ENCODE data around the gene FBXW12. TPM values are rescaled to one million over a fixed set of nuclear protein-coding genes. Genes with fewer than 3 reads are reported as not detected.

Gene FBXW12
- total RNA-seq, 1 experiment from 2014 or later, result not detected

DNA sequence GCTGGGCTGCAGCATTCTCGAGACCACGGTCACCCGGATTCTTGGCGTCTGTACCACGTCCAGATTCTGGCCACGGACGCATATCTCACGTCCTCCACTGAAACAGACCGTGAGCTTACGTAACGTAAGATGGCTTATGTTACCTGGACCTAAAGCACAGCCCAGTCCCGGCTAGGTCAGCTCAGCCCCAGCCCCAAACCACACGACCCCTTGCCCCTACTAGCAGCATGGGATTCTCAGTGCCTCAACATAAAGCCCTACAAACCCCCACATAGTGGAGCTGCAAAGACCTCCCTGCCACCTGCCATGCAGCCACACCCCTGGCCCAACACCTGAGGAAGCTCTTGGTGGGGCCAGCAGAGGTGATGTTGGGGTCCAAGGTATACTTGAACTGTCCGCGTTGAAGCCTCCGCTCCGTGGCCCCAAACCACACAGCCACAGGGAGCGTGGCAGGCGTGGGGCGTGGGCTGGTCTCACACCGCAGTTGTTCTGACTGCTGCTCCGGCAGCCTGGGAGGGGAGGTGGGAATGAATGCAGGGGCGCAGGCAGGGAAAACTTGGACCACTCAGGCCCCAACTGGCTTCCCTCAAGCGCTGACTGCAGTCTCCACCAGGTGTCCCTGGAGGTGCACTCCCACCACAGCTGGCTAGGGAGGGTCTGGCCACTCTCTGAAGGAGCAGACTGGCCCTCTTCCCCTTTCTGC lies 43.4 kb downstream of the FBXW12 start:
- DNase-seq (ENCODE audit: low read depth), result no peak
- in situ Hi-C loops (cut with HindIII; ENCODE audit: low pct_unique_long_range_greater_than_20kb, low sequenced_read_pairs), result no loop called here

DNA sequence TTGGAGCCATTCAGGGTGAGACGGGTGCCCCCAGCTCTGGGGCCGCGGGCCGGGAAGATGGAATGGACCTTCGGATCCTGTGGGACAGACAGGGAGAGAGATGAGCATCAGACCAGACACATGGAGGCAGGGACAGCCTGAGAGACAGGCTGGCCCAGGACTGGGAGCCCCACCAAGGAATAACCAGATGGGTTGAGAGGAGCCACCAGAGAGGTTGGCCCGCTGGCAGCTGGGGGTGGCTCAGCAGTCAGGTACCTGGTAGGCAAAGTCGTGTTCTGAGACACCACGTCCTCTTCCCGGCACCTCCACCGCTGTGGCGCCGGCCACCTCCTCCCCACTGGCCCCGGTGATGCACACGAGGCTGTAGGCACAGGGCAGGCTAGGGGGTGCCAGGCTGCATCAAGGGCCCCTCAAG lies 44.1 kb downstream of the FBXW12 start:
- in situ Hi-C loops (cut with HindIII; ENCODE audit: low pct_unique_long_range_greater_than_20kb, low sequenced_read_pairs), result no loop called here
- DNase-seq (ENCODE audit: low read depth), result no peak

DNA sequence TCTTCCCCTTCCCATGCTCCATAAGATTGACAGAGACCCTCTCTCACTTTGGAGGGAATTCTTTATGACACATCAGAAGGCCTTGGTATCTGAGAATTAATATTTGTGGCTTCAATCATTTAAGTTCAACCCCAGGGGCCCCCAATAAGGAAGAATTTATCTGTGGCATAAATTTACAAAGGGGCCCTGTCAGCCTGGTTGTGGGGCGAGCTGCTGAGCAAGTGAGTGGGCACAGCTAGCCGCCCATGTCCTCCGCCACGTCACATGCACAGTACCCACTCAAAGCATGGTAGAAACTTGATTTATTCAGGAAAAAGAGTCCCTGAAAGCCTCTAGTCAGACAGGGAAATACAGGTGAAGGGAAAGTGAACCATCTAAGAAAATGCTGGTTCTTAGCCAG lies 44.5 kb downstream of the FBXW12 start:
- no peak for DNase-seq (ENCODE audit: low read depth)
- in situ Hi-C loops (cut with HindIII; ENCODE audit: low pct_unique_long_range_greater_than_20kb, low sequenced_read_pairs), result no loop called here

DNA sequence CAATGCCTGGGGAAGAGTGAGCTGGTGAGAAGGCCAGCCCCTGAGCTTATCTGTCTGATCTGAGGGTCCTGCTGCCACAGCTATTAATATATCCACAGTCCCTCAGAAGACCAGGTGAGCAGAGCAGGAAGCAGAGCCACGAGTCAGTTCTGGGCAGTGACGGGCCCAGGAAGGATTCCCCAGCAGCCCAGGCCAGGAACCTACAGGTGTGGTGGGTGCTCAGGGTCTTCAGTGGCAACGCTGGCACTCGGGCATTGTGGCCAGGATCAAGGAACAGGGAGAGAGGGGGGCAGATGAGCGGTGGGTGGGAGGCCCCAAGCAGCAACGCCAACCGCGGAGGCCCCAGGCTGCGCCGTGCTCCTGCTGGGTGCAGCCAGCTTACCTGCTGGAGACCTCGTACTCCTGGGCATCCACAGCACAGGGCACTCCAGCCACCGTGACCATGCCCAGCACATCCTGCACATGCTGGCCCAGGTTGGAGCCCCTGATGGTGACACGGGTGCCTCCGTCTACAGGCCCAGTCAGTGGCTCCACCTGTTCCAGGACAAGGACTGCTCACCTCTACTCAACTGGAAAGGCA lies 45.6 kb downstream of the FBXW12 start:
- in situ Hi-C loops (cut with HindIII; ENCODE audit: low pct_unique_long_range_greater_than_20kb, low sequenced_read_pairs), result no loop called here
- no peak for DNase-seq (ENCODE audit: low read depth)

DNA sequence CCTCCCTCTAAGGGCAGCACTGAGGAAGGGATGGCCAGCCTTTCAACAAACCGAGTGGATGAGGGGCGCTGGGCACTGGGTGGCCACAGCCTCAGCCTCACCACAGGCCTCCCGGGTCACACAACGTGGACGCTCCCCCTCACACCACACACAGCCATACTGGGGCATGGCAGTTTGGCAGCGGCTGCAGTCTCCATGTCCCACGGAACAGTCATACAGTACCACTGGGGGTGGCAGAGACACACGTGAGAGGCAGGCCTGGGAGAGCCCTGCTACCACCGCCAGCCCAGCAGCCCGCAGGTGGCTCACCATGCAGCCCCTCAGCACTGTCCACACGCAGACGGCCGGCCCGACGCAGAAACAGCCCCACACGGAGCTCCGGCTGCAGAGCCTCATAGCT lies 46.1 kb downstream of the FBXW12 start:
- no peak for DNase-seq (ENCODE audit: low read depth)

DNA sequence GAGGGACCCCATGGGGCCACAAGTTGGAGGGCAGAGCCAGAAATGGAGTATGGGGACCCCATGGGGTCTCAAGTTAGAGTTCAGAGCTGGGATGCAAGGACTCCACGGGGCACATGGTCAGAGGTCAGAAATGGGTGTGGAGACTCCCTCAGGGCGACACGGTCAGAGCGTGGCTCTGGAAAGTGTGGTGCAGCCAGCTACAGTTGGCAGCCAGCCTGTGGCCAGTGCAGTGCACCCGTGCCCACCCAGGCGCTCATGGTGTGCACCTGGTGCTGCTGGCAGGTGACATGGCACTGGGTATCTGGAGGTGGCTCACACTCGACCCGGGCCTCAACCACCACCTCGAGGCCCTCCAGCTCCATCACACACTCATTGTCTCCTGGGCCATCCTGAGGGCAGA lies 46.6 kb downstream of the FBXW12 start:
- in situ Hi-C loops (cut with HindIII; ENCODE audit: low pct_unique_long_range_greater_than_20kb, low sequenced_read_pairs), result no loop called here

More for the DNA sequence above, 46.1 kb downstream of the FBXW12 start:
- in situ Hi-C loops (cut with HindIII; ENCODE audit: low pct_unique_long_range_greater_than_20kb, low sequenced_read_pairs), result no loop called here

DNA sequence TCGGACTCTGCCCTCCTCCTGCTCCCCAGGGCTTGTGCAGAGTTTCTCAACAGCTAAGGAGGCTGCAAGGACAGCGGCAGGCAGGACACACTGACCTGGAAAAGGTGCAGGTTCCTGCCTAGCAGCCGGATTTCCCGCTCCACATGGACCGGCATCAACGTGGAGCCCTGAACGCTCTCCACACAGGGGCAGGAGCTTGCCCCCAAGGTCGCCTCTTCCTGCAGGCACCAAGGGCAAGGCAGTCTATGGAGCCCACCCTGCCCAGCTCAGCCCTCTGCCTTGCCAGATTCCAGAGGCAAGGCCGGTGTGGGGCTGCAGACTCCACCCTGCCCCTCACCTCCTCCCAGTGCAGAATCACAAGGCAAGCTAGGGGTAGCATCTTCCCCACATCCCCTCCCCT lies 47.1 kb downstream of the FBXW12 start:
- in situ Hi-C loops (cut with HindIII; ENCODE audit: low pct_unique_long_range_greater_than_20kb, low sequenced_read_pairs), result no loop called here

More for the DNA sequence above, 46.6 kb downstream of the FBXW12 start:
- DNase-seq (ENCODE audit: low read depth), result no peak

DNA sequence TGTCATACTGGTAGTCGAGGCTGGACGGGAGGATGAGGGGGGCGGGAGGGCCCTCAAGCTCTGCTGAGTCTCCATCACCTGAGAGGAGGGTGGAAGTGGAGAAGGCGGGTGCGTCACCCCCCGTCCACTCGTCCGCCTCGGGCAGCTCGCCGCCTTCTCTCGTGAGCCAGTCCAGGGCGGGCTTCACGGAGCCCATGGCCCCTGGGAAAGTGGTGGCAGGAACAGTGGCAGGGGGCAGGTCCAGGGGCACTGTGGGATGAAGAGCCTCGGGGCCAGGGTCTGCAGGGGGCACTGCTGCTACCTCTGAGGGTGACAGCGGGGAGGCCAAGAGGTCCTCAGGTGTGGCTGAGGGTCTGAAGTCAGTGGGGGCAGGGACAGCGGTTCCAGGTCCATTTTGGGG lies 47.6 kb downstream of the FBXW12 start:
- no peak for DNase-seq (ENCODE audit: low read depth)
- in situ Hi-C loops (cut with HindIII; ENCODE audit: low pct_unique_long_range_greater_than_20kb, low sequenced_read_pairs), result no loop called here

More for the DNA sequence above, 47.1 kb downstream of the FBXW12 start:
- DNase-seq (ENCODE audit: low read depth), result no peak

DNA sequence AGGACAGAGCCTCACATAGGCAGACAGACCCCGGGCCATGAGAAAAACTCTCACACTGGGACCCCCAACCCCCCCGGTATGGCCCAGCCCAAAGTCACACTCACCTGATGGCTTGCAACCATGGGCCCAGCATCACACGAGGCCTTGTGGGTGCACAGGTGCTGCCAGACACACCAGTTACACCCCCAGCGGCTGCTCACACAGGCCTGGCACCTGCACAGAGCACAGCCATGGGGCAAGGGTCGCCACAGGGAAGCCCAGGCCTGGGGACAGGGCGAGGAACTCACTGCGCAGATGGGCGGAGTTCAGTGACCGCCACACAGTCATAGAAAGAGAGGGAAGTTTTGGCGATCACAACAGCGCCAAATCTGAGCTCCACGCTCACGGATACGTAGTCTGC lies 48.5 kb downstream of the FBXW12 start:
- DNase-seq (ENCODE audit: low read depth), result no peak
- in situ Hi-C loops (cut with HindIII; ENCODE audit: low pct_unique_long_range_greater_than_20kb, low sequenced_read_pairs), result no loop called here

DNA sequence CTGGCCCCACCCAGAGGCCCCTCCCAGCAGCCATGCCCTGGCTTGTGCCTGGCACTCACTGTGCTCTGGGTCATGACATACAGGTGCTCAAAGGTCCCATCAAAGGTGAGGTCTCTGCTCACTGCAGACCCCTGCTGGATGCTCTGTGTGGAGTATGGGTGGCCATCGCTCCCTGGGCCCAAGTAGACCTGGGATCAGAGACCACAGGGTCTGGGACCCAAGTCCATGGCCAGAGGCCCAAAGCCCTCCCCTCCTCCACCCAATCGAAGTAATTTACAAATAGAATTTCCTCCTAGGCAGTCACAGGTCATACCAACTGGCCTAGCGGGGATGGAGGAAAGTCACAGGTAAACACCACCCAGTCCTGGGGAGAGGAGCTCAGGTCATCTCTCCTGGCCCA lies 50.3 kb downstream of the FBXW12 start:
- no peak for DNase-seq (ENCODE audit: low read depth)
- in situ Hi-C loops (cut with HindIII; ENCODE audit: low pct_unique_long_range_greater_than_20kb, low sequenced_read_pairs), result no loop called here

DNA sequence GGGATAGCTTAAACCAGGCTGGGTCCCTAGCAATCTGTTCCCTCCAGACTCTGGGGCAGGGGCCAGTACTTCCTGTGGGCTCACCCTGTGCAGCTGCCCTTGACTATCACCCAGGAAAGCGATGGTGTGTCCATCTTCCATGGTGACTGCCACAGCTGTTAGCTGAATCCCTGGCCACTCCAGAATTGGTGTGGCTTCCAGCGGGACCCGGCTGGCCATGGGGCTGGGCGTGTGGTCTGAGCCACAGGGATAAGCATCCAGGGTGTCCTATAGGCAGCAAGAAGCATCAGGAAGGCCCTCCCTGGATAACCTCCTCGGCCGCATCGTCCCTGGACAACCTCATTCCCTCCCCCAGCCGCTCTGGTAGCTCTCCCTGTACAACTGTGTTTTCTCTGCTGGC lies 50.7 kb downstream of the FBXW12 start:
- DNase-seq (ENCODE audit: low read depth), result no peak
- in situ Hi-C loops (cut with HindIII; ENCODE audit: low pct_unique_long_range_greater_than_20kb, low sequenced_read_pairs), result no loop called here

DNA sequence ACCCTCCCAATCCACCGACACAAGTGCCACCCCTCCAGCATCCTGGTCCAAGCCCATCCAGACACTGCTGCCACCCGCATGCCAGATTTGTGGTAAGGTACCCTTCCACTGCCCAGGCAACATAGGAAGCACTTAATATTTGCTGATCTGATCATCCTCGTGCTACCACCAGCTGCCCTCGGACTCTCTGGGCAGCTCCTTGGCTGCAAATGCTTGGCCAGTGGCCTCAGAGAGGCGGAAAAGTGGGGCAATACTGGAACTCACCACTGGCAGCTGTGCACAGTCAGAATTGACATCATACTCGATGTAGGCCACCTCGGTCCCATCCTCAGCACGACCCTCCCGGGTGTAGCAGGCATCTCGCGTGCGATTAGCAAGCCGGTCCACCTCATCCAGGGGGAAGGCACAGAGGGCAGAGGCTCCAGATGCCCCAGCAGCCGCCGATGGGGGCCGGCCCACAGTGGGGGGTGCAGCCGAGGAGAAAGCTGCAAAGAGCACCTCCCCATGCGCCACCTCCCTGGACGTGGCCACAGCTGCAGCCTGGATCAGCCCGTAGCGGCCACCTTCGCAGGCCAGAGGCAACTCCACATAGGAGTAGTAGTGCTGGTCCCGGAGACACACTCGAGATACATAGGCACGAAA lies 51.3 kb downstream of the FBXW12 start:
- DNase-seq (ENCODE audit: low read depth), result no peak
- in situ Hi-C loops (cut with HindIII; ENCODE audit: low pct_unique_long_range_greater_than_20kb, low sequenced_read_pairs), result no loop called here

DNA sequence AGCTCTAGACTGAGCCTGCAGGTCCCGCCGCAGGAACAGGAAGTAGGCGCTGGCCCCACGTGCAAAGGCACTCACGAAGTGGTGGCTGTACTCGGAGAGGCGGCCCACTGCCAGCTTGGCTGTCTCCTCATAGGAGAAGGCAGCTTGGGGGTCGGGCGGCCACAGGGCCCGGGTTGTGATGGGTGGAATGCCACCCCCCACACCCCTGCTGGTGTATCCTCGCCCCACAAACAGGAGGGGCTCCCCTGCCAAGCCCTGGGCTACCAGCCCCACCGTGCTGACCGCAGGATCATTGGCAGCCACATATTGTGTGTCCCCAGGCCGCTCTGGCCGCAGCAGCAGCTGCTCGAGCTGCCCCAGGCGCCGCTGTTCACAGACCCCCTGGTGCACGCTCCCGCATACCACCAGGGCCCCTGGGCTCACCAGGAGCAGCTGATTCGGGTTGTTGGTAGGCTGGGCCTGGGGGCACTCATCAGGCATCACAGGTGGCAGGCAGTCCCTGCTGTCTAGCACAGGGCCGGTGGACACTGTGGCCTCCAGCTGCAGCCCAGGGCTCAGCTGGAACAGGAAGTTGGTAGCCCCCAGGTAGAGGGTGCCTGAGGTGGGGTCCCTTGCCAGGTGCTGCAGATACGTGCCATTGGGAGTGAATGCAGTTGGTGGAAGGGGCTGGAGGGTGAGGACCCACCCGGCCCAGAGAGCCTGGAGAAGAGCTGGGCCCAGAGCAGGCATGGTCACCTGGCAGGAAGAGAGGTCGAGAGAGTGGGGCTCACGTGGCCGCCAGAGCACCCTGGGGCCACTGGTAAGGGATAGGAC lies 52.1 kb downstream of the FBXW12 start:
- no peak for DNase-seq (ENCODE audit: low read depth)
- in situ Hi-C loops (cut with HindIII; ENCODE audit: low pct_unique_long_range_greater_than_20kb, low sequenced_read_pairs), result no loop called here

DNA sequence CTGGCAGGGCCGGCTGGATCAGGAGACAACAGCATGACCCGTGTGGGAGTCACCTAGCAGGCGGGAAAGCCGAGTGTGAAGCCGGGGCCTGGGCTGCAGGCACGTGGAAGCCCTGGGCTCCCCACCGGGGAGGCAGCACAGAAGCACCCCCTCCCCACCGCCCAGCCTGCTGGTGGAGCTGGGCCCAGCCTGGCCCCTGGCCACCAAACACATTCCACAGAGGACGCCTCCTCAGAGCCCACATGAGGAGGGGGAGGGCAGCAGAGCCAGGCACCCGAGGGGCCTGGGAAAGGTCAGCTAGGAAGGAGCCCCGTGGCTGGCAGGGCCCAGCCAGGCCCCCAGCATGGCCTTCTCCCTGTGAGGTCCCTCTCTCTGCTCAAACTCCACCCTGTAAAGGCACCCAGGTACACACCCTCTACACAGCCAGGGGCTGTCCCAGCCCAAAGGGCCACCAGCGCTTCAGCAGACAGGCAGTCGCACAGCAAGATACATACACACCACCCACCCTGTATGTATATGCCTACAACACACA lies 53.3 kb downstream of the FBXW12 start:
- DNase-seq (ENCODE audit: low read depth), result no peak
- in situ Hi-C loops (cut with HindIII; ENCODE audit: low pct_unique_long_range_greater_than_20kb, low sequenced_read_pairs), result no loop called here

DNA sequence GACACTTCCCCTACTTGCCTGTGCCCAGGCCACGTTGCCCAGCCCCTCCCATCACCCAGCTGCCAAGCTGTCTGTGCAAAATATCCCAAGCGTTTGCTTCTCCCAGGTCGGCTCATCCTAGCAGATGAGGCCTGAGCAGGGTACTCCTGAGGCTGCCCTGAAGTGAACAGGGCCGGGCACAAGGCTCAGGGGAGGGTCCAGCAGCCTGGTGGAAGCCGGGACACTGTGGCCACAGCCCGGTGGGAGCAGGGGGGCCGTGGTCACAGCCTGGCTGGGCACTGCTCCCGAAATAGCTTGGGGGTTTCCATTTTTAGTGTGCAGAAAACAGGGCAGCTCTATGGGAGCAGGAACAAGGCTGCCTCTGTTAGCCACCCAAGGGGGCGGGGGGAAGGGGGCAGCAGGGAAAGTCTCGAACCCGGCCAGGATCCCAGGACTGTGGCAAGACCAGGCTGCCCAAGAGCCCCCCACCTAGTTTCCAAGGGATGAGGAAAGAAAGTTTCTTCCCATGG lies 54.4 kb downstream of the FBXW12 start:
- in situ Hi-C loops (cut with HindIII; ENCODE audit: low pct_unique_long_range_greater_than_20kb, low sequenced_read_pairs), result no loop called here
- no peak for DNase-seq (ENCODE audit: low read depth)

DNA sequence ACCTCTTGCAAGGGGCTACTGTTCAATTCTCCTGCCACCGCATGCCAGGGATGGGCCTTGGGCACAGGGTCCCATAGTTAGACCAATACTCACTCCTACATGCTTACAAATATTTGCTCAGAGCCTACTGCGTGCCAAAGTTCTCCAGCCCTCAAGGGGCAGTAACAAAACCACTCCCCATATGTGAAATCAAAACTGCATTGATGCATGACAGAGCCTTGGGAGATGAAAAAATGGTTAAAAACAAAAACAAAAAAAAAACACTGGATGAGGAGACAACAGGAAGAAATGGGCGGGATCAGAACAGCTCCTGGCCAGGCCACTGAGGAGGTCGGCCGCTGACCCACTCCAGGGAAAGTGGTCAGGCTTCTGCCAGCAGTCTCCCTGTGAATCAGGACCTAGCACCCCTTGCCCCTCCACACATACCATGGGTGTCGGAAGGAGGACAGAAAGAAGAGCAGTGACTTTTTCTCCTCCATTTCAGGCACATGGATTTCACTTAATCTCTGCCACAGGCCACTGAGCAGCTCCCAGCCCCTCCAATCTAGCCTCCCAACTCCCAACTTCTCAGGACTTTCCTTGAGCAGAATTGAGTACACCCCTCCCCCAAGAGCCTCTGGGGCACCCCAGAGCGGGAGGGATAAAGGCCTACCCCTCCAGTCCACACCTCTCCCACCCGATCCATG lies 55.1 kb downstream of the FBXW12 start:
- in situ Hi-C loops (cut with HindIII; ENCODE audit: low pct_unique_long_range_greater_than_20kb, low sequenced_read_pairs), result no loop called here
- peak; percentile 16 for DNase-seq (ENCODE audit: low read depth)

DNA sequence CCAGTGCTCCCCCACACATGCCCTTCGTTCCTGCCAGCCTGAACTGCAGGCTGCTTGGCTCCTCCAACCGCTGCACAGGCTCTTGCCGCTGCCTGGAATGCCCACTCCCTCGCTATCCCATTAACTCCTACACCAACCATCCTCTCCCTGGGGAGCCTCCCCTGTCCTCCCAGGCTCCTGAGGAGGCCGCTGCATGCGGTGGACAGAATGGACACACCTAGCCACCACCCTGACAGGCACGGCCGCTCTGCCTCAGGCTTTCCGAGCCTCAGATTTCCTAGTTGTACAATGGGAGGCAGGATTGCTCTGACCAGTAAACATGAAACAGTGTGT lies 55.6 kb downstream of the FBXW12 start:
- DNase-seq (ENCODE audit: low read depth), result no peak
- in situ Hi-C loops (cut with HindIII; ENCODE audit: low pct_unique_long_range_greater_than_20kb, low sequenced_read_pairs), result no loop called here

DNA sequence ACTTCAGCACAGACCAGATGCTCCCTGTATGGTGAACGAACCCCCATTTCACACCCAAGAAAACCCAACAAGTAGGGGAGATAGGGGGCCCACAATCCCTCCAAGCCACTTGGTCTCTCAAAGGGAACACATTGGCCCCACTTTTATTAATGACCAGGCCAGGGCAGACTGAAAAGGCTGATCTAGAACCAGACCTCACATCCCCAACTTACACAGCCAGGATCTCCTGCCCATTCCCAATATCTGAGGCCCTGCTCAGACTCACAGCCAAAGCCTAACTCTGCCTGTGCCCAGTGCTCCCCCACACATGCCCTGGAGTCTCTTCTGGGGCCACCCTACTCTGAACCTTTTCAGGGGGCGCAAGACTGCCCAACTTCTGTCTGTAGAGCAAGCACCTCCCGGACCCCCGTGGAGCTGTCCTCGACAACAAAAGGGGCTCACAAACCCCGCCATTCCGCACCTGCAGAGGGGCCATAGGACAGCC lies 56.1 kb downstream of the FBXW12 start:
- in situ Hi-C loops (cut with HindIII; ENCODE audit: low pct_unique_long_range_greater_than_20kb, low sequenced_read_pairs), result no loop called here
- no peak for DNase-seq (ENCODE audit: low read depth)
